ENCODE data around the gene PROB1. TPM values are rescaled to one million over a fixed set of nuclear protein-coding genes. Genes with fewer than 3 reads are reported as not detected.

The PROB1 gene
- total and polyA plus RNA-seq, 9 of the 15 experiments (the other 6 are each of a cell fraction or from before 2014, with no cell fraction given): 0.01 to 1.8 (median 0.47) TPM

DNA sequence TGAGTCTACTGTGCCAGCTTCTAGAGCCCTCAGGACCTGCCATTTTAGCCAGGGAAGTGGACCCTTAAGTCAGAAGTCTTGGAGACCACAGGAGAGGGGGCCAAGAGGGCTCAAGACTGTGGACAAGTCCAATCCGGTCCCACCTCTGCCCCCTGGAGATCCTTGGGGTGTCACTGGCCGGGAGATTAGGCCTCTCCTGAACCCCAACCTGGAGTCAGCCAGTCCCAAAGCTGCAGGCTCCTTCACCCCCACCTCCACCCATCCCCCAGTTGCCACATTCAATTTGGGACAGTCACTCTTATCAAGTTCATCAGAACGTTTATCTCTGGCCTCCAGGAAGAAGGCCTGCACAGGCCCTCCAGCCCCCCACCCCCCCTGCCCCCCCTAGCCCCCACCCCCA lies 12.1 kb downstream of the PROB1 start:
- CTCF ChIA-PET (ENCODE audit: low intra/inter-chr PET ratio): no interaction called here
- intact Hi-C loops (cut with micrococcal nuclease): no loop called here
- Histone ChIP-seq H3K4me2 (ENCODE audit: insufficient read depth, low read length) (no peak overlapping the region), H3K9me1 (ENCODE audit: control insufficient read depth, insufficient read depth, low read length) (no peaks in the 10 kb centered on the region), H3K27ac (ENCODE audit: extremely low read depth, low read depth, low read length) (no peak overlapping the region), H3K79me2 (ENCODE audit: control insufficient read depth, insufficient read depth, low read length) (no peaks in the 10 kb centered on the region), H3K9ac (ENCODE audit: insufficient read depth in 1 of 2, low read depth in 2 of 2, low read length in 2 of 2) (peak overlapping the region in 1 of 2 experiments; percentile 68; a peak in 2 of 4 replicates), H2AFZ (ENCODE audit: low read depth, low read length) (no peak overlapping the region), H3K9me3 (replicated peaks; ENCODE audit: control insufficient read depth, insufficient read depth, low read depth, low read length) (no peaks in the 10 kb centered on the region; the same call in 1 of the 2 replicates), H3K4me1 (replicated peaks in 1 of 2; ENCODE audit: control insufficient read depth in 2 of 2, insufficient read depth in 2 of 2, low read length in 2 of 2) (peaks cover 26 to 63% of the 10 kb centered on the region in 2 experiments; a peak in 4 of 5 replicates), H3K27me3 (ENCODE audit: control insufficient read depth in 2 of 2, insufficient read depth in 2 of 2, low read length in 2 of 2) (no peaks in the 10 kb centered on the region), H4K20me1 (replicated peaks; ENCODE audit: control insufficient read depth, insufficient read depth, low read length) (no peaks in the 10 kb centered on the region), H3K4me3 (no peak overlapping the region), H3K36me3 (ENCODE audit: control insufficient read depth, insufficient read depth, low read length) (no peaks in the 10 kb centered on the region)
- no TSS peak for BruUV-seq (replicated peaks)
- in situ Hi-C loops (cut with MboI): no loop called here
- FAIRE-seq (no peak), ATAC-seq (no peak), DNase-seq (ENCODE audit: extremely low read depth in 1 of 4, low spot score in 3 of 4) (peak in 1 of 4 experiments; percentile 10)
- 7% methylated on average over 2 of the region's 3 CpGs for WGBS (ENCODE audit: insufficient coverage, low coverage, missing lambda C conversion rate)
- TF ChIP-seq ARID1B (IDR thresholded peaks at IDR 0.05) (peak; percentile 42; the same call in 1 of the 2 replicates), CBFA2T3 (IDR thresholded peaks at IDR 0.05) (0 out of 2 replicates have a peak, but pooled peaks have one; percentile 18), FOSL1 (tag; conservative IDR thresholded peaks at IDR 0.05) (0 out of 2 replicates have a peak, but pooled peaks have one; percentile 21), TEAD4 (IDR thresholded peaks at IDR 0.05; ENCODE audit: low read length) (peak; percentile 35; the same call in 1 of the 2 replicates), TEAD4 (CRISPR knock-in tag; IDR thresholded peaks at IDR 0.05; ENCODE audit: borderline replicate concordance) (no peak), JUND (IDR thresholded peaks at IDR 0.05; ENCODE audit: borderline replicate concordance, low read depth, low read length) (peak; percentile 3; the same call in 1 of the 2 replicates), JUND (tag; IDR thresholded peaks at IDR 0.05; ENCODE audit: borderline replicate concordance, low read depth, low read length) (no peak), MAFG (tag; conservative IDR thresholded peaks at IDR 0.05) (no peak), ZC3H4 (CRISPR knock-in tag; IDR thresholded peaks at IDR 0.05; ENCODE audit: borderline replicate concordance) (no peak)
- TF ChIP-seq, protein P1, sequence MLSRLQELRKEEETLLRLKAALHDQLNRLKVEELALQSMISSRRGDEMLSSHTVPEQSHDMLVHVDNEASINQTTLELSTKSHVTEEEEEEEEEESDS (CRISPR knock-in tag; IDR thresholded peaks at IDR 0.05): no peak
- TF ChIP-seq, protein P2, sequence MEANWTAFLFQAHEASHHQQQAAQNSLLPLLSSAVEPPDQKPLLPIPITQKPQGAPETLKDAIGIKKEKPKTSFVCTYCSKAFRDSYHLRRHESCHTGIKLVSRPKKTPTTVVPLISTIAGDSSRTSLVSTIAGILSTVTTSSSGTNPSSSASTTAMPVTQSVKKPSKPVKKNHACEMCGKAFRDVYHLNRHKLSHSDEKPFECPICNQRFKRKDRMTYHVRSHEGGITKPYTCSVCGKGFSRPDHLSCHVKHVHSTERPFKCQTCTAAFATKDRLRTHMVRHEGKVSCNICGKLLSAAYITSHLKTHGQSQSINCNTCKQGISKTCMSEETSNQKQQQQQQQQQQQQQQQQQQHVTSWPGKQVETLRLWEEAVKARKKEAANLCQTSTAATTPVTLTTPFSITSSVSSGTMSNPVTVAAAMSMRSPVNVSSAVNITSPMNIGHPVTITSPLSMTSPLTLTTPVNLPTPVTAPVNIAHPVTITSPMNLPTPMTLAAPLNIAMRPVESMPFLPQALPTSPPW (CRISPR knock-in tag; IDR thresholded peaks at IDR 0.05): peak; percentile 79
- POLR2A ChIA-PET: interaction anchor here (0.5 to 1.8 kb wide), 7 partner anchors 11 to 768 kb away, joined by 3 to 8 read pairs (median 4); partner anchors contain the start of genes MATR3, SPATA24 and STING1
